GM18508 (cell line): ENCODE measurements around the gene CACUL1.

Experiments
- ATAC-seq: cut with Tn5 transposase; IDR thresholded peaks from one replicate; pipeline ENCODE4 v1.9.1; 2021; ENCODE audit warnings: moderate number of reproducible peaks; ENCODE audit not compliant: insufficient read depth, unreplicated experiment

Gene CACUL1

DNA sequence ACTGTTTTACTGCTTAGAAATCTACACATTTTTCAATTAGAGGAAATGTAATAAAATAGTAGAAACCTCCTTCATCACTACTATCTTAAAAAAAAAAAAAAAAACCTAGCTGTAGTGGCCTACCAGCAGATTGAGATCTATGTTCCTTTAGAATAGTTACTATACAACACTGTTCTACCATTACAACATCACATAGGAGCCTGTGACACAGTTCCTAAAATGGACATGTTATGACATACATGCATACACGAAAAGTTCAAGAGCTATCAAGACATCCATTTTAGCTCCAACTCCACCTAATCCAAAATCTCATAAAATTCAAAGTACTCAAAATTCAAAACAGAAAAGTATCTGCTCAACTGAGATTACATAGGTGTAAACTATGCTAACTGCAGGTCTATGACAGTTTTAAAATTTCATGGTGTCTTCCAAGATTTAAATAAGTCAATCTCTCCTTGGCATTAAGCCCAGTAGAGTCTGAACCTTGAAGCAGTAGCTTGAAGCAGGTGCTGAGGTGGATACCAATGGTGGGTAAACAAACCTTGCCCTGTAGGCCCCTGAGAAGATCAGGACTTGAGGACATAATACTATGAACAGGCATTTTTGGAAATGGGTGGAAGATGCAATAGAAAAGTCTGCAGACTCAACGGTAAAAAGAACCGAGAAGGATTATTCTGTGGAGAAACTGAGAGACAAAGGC lies 17.0 kb downstream of the CACUL1 start:
- ATAC-seq = no peak

DNA sequence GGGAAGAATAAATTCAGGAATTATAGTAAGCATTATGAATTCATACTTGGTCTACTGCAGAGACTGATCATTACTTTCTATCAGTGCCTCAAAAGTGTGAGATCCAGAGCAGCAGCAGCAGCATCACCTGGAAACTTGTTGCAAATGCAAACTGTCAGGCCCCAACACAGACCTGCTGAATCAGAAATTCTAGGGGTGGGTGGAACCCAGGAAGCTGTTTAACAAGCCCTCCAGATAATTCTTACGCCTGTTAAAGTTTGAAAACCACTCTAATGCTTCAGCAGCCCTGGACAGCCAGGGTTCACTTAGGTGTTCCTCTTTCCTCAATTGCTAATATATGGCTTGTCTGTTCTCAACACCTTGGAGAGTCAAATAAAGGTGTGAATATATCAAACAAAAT lies 19.5 kb downstream of the CACUL1 start:
- ATAC-seq = no peak

DNA sequence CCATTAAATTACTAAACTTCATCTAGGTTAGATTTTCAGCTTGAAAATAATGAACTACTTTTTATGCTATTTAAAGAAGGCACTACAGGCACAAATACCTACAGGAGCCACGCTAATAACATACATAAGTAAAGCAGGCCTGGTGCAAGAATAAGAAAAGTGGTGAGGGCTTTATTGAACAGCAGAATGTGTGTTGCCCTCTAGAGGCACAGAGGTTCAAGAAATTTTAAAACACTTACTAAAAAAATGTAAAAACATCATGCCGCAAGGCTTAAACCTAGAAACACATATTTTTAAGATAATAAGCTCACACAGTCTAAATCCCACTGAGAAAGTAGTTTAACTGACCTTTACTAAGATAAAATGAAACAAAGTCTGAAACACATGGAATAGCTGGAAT lies 20.3 kb downstream of the CACUL1 start:
- no peak for ATAC-seq

DNA sequence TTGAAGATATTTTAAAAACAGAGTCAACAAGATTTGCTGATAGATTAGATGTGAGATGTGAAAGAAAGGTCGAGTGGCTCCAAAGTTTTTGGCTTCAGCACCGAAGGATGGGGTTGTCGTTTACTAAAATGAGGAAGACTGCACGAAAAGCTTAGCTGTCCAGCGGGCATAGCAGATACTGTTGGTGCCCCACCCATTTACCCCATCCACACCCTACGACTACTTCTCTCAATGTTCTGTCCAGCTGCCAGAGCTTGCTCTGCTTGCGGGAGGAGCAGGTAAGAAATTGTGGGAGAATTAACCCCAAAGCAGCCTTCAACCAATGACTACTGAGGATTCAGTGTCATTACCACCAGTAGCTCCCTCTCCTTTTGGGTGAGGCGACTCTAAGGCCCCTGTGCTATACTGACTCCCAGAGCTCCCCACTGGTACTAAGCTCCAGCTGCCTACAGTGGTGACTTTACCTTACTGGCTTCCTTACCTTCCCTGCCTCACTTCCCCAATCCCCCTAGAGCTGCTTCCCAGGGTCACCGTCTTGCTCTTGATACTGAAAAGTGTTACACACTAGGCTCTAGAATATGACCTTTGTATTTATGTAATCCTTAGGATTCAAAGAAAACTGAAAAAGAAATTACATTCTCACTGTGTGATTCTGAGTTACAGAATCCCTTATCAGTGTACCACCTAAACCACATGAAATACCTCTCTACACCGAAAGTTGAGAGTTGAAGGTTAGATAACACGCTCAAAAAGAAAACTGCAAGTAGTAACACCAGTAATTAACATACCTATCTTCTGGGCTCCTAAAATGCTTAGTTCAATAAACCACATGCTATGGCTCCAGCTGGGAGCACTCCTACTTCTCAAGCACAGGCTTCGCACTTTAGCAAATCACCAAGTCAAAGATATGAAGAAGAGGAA lies 22.3 kb downstream of the CACUL1 start:
- no peak for ATAC-seq

DNA sequence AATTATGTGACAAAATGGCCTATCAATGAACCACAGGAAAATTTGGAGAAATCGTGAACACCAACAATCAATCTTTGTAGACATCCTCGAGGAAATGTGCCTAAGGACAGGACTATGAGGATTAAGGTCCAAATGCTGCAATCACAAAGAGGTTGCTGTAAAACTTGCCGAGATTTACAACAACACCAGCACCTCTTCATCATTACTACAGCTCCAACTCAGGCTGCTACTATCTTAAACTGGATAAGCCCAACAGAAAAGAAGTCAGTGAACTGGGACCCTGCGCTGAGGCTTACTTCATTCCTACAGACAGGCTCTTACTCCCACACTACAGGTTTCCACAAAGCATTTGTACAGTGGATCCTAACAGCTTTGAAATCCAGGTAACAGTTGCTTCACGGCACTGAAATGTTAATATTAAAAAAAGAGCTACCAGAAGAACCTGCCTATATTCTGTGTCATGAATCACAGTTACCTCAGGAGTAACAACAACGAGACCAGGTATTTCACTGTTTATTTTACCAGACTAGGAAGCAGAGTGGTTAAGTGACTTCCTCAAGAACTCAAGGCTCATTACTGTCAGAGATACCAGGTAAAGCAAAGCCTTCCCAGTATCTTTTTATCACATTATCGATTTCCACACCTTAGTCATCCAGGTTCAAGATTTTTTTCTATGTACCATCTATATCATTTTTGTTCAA lies 23.9 kb downstream of the CACUL1 start:
- no peak for ATAC-seq

DNA sequence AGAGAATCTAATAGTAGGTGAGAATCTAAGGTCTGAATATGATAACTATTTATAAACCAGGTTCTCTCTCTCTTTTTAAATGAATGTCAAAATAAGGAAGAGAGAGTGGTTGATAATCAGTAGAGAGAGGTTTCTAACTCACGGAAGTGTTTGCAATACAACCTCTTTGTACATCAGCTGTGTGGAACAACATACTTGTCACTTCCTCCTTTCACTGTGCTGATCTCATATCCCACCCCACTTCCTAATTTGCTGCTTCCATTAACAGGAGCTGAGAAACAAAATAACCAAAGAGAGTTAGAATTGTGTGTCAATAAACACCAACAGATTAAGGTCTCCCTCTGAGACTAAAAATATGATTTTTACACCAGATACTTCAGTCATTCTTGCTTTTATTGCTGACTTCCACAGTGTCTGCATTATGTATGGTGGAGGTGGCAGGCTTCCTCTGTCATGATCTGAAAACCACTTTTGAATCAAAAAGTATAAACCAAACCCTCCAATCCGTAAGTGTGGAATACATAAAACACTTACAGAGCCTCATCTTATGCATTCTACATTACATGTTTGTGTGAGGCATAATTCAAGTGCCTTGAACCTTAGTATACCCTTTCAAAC lies 25.0 kb downstream of the CACUL1 start:
- peak; percentile 80 for ATAC-seq

DNA sequence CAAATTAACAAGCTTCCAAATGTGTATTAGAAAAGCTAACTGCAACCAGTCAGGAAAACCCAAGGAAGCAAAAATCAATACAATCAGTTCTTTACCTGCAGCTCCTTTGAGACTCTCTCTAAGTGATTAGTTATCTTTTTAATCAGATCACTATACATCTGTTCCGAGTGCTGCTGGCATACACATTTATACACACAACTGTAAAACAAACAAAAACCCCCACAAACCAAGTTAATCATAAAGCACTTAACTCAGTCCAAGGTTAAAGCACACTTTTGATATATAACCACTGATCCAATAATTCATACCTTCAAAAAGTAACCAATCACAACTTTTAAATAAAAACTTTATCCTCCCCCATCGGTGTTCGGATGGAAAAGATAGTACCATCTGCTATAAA lies 25.6 kb downstream of the CACUL1 start:
- peak; percentile 4 for ATAC-seq

DNA sequence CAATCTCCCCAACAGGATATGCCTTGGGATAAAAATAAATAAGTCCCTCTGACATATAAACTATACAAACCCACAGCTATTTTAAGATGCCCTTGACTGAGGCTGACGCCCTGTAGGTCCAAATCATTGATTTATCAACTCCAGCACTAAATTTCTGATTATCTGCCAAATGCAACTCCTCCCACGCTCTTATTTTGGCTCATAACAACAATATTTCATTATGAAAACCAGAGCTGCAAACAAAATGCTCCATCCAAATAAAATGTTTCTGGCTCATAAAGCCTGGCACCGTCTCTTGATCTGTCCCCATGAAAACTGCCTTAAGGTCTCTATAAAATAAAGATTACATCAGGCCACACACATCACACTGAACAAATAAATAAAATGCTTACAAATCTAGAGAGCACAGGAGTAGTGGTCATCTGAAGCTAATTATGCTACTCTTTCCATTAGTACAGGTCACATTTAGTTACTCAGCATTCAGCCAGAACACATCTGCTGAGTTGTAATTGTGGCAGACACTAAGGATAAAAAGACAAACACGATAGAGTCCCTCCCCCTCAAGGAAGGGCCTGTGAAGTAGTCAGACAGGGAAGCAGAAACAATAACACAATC lies 28.8 kb downstream of the CACUL1 start:
- ATAC-seq = no peak

DNA sequence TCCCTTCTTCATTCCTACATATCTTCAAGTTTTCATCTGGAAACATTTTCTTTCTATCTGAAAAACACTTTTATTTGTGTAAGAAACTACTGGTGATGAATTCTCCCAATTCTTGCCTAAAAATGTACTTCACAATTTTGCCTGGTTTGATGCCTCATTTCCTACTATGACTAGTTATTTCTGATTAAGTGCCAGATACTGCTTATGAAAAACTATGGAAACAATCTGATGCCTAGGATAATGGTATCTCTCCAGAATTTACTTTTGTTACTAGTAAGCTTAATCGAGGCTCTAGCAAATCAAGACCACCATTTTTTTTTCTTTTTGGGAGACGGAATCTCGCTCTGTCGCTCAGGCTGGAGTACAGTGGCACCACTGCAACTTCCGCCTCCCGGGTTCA lies 31.3 kb downstream of the CACUL1 start:
- no peak for ATAC-seq

DNA sequence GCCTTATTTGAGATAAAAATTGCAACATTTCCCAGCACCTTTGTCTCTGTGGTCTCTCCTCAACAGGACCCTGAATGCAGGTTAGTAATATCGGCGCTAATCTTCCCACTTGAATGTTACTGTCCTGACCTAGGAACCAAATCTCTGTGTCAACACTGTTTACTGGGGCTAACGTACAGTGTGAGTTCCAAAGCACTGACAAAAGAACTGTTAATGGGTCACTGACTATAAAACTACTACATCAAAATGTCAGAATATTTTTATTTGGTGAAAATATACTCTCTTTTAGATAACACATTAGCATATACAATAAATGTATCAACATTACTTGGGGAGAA lies 33.3 kb downstream of the CACUL1 start:
- no peak for ATAC-seq

DNA sequence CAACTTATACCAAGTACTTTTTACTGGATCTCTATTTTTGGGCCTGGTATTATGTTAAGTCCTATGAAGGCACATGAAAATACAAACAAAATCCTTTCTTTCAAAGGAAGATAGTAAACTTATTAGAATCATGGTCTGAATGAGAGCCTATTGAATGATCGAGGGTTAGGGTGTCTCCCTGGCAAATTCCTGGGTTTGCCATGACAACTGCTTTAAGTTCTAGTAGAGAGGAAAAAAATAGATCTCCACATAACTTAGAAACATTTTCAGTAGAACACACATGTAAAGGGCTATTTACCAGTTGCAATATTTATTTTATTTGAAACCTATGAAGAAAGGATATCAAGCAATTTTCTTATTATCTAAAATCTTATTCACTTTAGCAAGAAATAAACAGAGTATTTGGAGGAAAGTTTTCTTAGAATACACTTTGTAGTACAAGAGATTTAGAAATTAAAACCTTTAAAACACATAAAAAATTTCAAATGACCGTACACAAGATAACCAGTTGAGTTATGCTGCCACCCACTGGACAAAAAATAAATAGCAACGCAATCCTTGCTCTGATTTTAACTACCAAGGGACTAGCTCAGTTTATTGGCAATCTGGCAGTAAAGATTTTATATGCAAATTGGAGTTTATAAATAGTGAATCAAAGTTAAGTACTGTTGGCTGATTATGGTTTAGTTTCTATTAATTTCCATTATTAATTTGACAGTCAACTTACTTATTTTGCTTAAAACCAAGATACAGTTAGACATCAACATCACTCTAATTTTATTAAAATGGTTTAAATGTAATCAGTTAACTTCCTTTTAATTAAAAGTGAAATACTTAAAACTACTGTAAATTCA lies 33.9 kb downstream of the CACUL1 start:
- no peak for ATAC-seq

DNA sequence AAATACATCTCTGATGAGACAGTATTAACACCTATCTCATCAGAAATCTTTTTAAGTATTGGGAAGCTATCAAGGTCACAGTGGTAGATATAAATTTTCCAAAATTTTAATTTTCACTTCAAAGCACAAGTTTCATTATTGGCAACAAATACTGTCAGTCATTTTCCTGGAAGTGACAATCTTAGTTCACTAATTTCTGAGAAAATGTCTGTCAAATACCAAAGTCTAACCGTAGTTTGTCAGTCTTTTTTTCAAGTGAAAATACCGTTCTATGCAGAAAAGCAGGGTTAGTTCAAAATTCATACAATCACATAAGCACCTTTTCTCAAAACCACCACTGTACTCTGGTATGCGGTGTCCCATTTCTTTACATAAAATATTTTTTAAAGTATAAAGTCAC lies 40.4 kb downstream of the CACUL1 start:
- ATAC-seq = no peak

DNA sequence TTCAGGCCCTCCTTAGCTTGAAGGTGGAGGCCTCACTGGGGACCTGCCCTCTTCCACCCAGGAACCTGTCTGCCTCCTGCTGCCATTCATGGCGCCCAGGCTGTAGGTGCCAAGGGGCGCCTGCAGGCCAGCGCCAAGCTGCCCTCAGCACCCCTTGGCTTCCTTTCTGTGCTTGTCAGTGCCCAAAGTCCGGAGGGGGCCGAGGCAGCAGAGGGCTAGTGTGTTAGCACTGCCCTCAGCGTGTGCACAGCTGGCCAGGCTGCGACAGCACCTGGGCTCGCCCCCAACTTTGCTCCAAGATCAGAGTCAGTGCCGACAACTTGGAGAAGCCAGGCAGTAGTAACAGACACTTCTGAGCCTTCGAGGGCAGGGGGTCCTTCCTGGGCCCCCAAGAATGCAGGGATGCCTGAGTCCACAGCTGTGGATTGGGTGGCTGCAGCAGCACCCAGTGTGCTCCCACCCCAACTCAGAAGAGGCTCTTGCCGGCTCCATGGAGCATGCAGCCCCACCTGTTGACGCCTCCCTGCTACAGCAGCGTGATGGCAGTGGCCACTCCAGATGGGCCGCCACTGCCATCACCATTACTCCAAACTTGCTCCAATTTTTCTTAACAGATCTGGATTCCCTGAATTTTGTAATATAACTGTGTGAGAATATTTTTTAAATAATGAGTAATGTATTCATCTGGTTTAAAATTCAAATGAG lies 41.7 kb downstream of the CACUL1 start:
- no peak for ATAC-seq

DNA sequence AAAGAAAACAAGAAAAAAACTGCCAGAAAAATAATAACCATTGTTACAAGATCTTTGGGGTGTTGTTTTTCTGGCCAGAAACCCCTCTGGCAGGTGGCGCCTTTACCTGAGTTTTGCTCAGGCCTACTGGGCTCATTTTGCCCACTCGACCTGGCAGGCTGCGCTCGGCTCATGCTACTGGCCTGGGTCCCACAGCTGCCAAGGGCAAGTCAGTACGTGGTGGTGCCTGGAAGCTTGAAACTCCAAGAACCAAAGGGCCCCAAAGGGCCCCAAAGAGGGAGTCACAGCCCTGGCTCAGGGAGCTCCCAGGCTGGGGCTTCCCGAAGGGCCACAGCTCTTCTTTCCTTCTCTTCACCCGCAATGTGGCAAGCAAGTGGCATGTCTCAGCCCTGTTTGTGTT lies 42.7 kb downstream of the CACUL1 start:
- no peak for ATAC-seq

DNA sequence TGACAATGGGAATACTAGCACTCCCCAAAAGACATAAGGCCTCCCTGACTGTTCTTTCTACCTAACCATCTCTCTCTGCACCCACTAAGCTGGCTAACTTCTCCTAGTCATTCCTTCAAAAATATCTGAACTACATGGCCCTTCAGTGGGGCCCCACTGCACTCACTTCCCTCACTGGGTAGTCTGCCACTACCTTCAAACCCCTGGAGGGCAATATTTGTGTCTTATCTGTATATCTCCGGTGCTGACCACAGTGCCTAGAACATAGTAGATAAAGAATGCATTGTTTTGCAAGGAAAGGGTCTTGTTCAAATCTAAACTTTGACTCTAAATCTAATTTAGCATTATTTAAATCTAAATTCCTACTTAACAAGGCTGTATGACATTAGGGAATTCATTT lies 44.3 kb downstream of the CACUL1 start:
- no peak for ATAC-seq

DNA sequence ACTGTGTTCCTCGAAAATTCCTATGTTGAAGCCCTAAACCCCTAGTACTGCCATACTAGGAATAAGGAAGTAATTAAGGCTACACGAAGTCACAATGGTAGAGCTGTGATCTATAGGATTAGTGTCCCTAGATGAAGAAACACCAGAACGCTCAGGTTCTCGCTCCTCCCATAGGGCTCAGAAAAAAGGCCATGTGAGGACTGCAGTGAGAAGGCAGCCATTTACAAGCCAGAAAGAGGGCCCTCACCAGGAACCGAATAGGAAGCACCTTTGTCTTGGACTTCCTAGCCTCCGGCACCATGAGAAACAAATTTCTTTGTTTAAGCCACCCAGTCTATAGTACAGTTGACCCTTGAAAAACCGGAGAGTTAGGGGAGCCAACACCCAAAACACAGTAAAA lies 46.2 kb downstream of the CACUL1 start:
- no peak for ATAC-seq

DNA sequence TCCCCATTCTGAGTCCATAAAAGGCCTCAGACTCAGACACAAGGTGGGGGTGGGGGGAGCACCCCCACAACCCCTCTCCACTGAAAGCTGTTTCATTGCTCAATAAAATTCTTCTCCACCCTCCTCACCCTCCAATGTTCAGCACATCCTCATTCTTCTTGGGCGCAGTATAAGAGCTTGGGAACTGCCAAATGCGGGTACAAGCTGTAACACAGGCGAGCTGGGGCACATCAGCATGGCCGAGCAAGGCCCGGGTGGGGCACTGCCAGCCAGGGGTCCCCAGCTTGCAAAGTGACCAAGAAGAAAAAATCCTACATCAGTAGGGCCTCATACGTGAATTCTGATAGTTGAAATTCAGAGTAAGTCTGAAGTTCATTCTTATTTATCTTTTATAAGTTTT lies 50.1 kb downstream of the CACUL1 start:
- ATAC-seq = no peak

DNA sequence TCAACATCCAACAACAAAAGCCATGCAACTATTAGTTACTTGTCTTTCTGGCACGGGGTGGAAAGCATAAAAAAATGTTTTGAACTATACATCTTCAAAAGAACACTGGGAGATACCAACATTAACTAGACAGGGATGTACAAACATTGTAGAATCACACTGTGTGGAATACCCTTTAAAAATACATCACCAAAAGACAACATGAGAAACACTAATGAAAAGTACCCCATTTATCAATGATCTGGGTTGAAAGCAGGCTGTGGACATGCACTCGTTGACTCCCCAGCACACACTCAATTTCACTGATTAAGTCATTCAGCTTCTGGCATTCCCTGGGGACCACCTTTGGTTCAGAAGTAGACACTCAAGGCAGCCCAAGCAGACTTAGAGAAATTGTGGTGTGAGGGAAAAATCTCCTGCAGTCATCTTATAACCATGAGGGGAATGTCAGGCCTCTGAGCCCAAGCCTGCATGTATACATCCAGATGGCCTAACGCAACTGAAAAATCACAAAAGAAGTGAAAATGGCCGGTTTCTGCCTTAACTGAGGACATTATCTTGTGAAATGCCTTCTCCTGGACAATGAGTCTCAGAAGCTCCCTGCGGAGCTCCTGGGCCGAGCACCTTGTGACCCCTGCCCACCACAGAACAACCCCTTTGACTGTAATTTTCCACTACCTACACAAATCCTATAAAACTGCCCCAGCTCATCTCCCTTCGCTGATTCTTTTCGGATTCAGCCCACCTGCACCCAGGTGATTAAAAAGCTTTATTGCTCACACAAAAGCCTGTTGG lies 53.0 kb downstream of the CACUL1 start:
- no peak for ATAC-seq
